Femur (tissue), 1 donor: Measurements from ENCODE around the gene CDHR5.

Experiments
- DNase-seq: peaks from one replicate; pipeline ENCODE4 v3.0.0-alpha.2; 2017

The CDHR5 gene

GRCh38 chr11:643849-644738 lies 19.3 kb upstream of the CDHR5 start:
- DNase-seq: no peak

- DNase-seq: no peak
Measured at GRCh38 chr11:643366-643765, 18.6 kb upstream of the CDHR5 start.

- no peak for DNase-seq
Measured at GRCh38 chr11:641806-642370, 17.1 kb upstream of the CDHR5 start.

- no peak for DNase-seq
Measured at GRCh38 chr11:640021-640706, 15.4 kb upstream of the CDHR5 start.

- no peak for DNase-seq
Measured at GRCh38 chr11:639332-639955, 14.7 kb upstream of the CDHR5 start.

- no peak for DNase-seq
Measured at GRCh38 chr11:638631-639331, 14.0 kb upstream of the CDHR5 start.

- DNase-seq: no peak
Measured at GRCh38 chr11:637593-638521, 13.1 kb upstream of the CDHR5 start.

- no peak for DNase-seq
Measured at GRCh38 chr11:637333-637592, 12.5 kb upstream of the CDHR5 start.

- DNase-seq: peak; percentile 45
Measured at GRCh38 chr11:636511-637332, 12.0 kb upstream of the CDHR5 start, which contains the start of gene DRD4. TSS of gene DRD4 (plus strand) at chr11:637269. CDS start at chr11:637305, 36 bp downstream.

- DNase-seq: no peak
Measured at GRCh38 chr11:635945-636510, 11.3 kb upstream of the CDHR5 start.

- DNase-seq: no peak
Measured at GRCh38 chr11:630871-631270, 6.1 kb upstream of the CDHR5 start.

GRCh38 chr11:629237-629583 lies 4.5 kb upstream of the CDHR5 start:
- DNase-seq: peak; percentile 51

GRCh38 chr11:628056-628455 lies 3.3 kb upstream of the CDHR5 start:
- DNase-seq: no peak

GRCh38 chr11:627308-627576 lies 2.5 kb upstream of the CDHR5 start:
- no peak for DNase-seq

- DNase-seq: peak; percentile 26
Measured at GRCh38 chr11:626475-627307, 1.9 kb upstream of the CDHR5 start, which contains the start of gene SCT. TSS of gene SCT (minus strand) at chr11:627181. CDS start at chr11:627143, 38 bp downstream.

GRCh38 chr11:625636-626268 lies 997 bp upstream of the CDHR5 start:
- peak; percentile 28 for DNase-seq

GRCh38 chr11:623999-624704 lies 603 bp downstream of the CDHR5 start:
- peak; percentile 34 for DNase-seq

GRCh38 chr11:623349-623869 lies 1.3 kb downstream of the CDHR5 start:
- peak; percentile 25 for DNase-seq
